Caco-2 (cell line): ENCODE data around the gene THEM4. TPM values are rescaled to one million over a fixed set of nuclear protein-coding genes. Genes with fewer than 3 reads are reported as not detected.
A peak's percentile ranks its signal among the peaks of the same experiment; 100 is the strongest.
"Not testable (repeated sequence)": the region's sequence is repeated elsewhere in the genome, so short reads cannot be mapped to it uniquely, and the experiment has no call there.

Experiments used
- BruUV-seq: library from RNA; stranded (reverse); fragments of 400-500 nt; replicated peaks from 2 replicates; lab custom pipeline; 2021; lab: Mats Ljungman, UMichigan
- CTCF ChIA-PET: fragments of 300-600 bp; sonication (Branson Sonifier 250); formaldehyde crosslinking; loops from one replicate; lab custom pipeline; 2022; ENCODE audit warnings: antibody characterized with exemption; lab: Charles Lee
- POLR2A ChIA-PET: fragments of 300-600 bp; sonication (Branson Sonifier 250); formaldehyde crosslinking; loops from one replicate; lab custom pipeline; 2022; ENCODE audit warnings: antibody characterized with exemption; lab: Charles Lee
- DNase-seq, 2 experiments: peaks; one replicate each; pipeline versions ENCODE4 v3.0.0 to v3.0.0-alpha.2; 2020 to 2022
- H3K27me3 ChIP-seq: replicated peaks from 2 replicates; pipeline ENCODE4 v1.6.0; 2011; ENCODE audit warnings: low read length; ENCODE audit not compliant: control insufficient read depth, insufficient read depth
- H3K36me3 ChIP-seq: 2 replicates; pipeline ENCODE4 v1.5.1; 2011; ENCODE audit warnings: low read length; ENCODE audit not compliant: control insufficient read depth, insufficient read depth
- H3K4me1 ChIP-seq: fragments of 250-450 bp; sonication (Bioruptor Pico); 2 replicates; pipeline ENCODE4 v1.5.1; 2020; ENCODE audit warnings: mild to moderate bottlenecking
- H3K4me3 ChIP-seq: 2 replicates; pipeline ENCODE4 v1.5.1; 2011; ENCODE audit warnings: low read depth, mild to moderate bottlenecking, control low read depth, low read length
- H3K9me3 ChIP-seq: fragments of 250-450 bp; sonication (Bioruptor Pico); 2 replicates; pipeline ENCODE4 v1.5.1; 2020; ENCODE audit warnings: mild to moderate bottlenecking, moderate library complexity
- H3K27ac Mint-ChIP-seq: one replicate; pipeline ENCODE4 v1.8.0; 2022; ENCODE audit warnings: mixed read lengths; ENCODE audit not compliant: unreplicated experiment
- H3K27me3 Mint-ChIP-seq: one replicate; pipeline ENCODE4 v1.8.0; 2022; ENCODE audit warnings: mixed read lengths; ENCODE audit not compliant: insufficient read depth, unreplicated experiment
- H3K36me3 Mint-ChIP-seq: one replicate; pipeline ENCODE4 v1.8.0; 2022; ENCODE audit warnings: mild to moderate bottlenecking, mixed read lengths; ENCODE audit not compliant: insufficient read depth, unreplicated experiment
- H3K4me1 Mint-ChIP-seq: one replicate; pipeline ENCODE4 v1.8.0; 2022; ENCODE audit warnings: low read depth, mixed read lengths; ENCODE audit not compliant: unreplicated experiment
- H3K4me3 Mint-ChIP-seq: one replicate; pipeline ENCODE4 v1.8.0; 2022; ENCODE audit warnings: mild to moderate bottlenecking, moderate library complexity, mixed read lengths; ENCODE audit not compliant: unreplicated experiment
- H3K9me3 Mint-ChIP-seq: one replicate; pipeline ENCODE4 v1.8.0; 2022; ENCODE audit warnings: mixed read lengths; ENCODE audit not compliant: unreplicated experiment
- CTCF ChIP-seq, 2 experiments: fragments of 200-600 bp in 1 of 2; IDR thresholded peaks; 1 replicate in 1 of 2; 2 replicates in 1 of 2; pipeline versions ENCODE4 v1.5.1 to v1.8.0; 2011 to 2022; ENCODE audit warnings: antibody characterized with exemption in 1 of 2, control low read depth in 1 of 2, inconsistent platforms in 1 of 2, low read depth in 1 of 2, low read length in 1 of 2, mild to moderate bottlenecking in 1 of 2, moderate library complexity in 1 of 2; ENCODE audit not compliant: insufficient read depth in 1 of 2, severe bottlenecking in 1 of 2, unreplicated experiment in 1 of 2
- intact Hi-C: fragments of 100-400 bp; cut with micrococcal nuclease; formaldehyde crosslinking; loops from one replicate; pipeline ENCODE4 v1.10.0; 2022; ENCODE audit not compliant: unreplicated experiment
- total RNA-seq: library from RNA; stranded (reverse); gene quantifications from 2 replicates; pipeline ENCODE4 v1.2.3, GENCODE V29; 2022

THEM4 gene
- total RNA-seq, 1 experiment from 2014 or later: 9.5 TPM

- peak in 1 of 2 experiments; percentile 40 for DNase-seq
- Mint-ChIP-seq H3K4me3 (no peak overlapping the region), H3K27me3 (no peaks in the 10 kb centered on the region), H3K27ac (peak overlapping the region; percentile 42), H3K9me3 (peaks cover 35% of the 10 kb centered on the region), H3K4me1 (peaks cover 4% of the 10 kb centered on the region), H3K36me3 (peaks cover 23% of the 10 kb centered on the region)
- H3K4me1 ChIP-seq: no peaks in the 10 kb centered on the region
- no TSS peak for BruUV-seq
- H3K4me3 ChIP-seq: no peak overlapping the region
- intact Hi-C loops: no loop called here
- ChIA-PET CTCF (no interaction called here), POLR2A (no interaction called here)
- H3K9me3 ChIP-seq: peaks cover 15% of the 10 kb centered on the region
- TF ChIP-seq CTCF (IDR thresholded peaks at IDR 0.05; ENCODE audit: insufficient read depth in 1 of 2, low read depth in 1 of 2, low read length in 1 of 2, severe bottlenecking in 1 of 2, unreplicated experiment in 1 of 2): no peak
- no peaks in the 10 kb centered on the region for H3K27me3 ChIP-seq
- no peaks in the 10 kb centered on the region for H3K36me3 ChIP-seq
Measured at GRCh38 chr1:151907363-151908139, 1.8 kb downstream of the THEM4 start.

GRCh38 chr1:151906324-151906645 lies 3.0 kb downstream of the THEM4 start:
- Mint-ChIP-seq H3K36me3 (peaks cover 23% of the 10 kb centered on the region), H3K9me3 (peaks cover 43% of the 10 kb centered on the region)
- H3K27me3 Mint-ChIP-seq, CTCF ChIA-PET, H3K4me1 ChIP-seq, H3K4me1 Mint-ChIP-seq, H3K4me3 ChIP-seq, intact Hi-C loops, H3K27me3 ChIP-seq, DNase-seq, H3K4me3 Mint-ChIP-seq, BruUV-seq, H3K27ac Mint-ChIP-seq, POLR2A ChIA-PET, H3K36me3 ChIP-seq: not testable (repeated sequence)
- H3K9me3 ChIP-seq: peaks cover 26% of the 10 kb centered on the region

GRCh38 chr1:151905443-151906323 lies 3.6 kb downstream of the THEM4 start:
- H3K4me3 ChIP-seq, intact Hi-C loops, H3K36me3 ChIP-seq, BruUV-seq, H3K27me3 ChIP-seq, CTCF ChIA-PET, H3K27me3 Mint-ChIP-seq, POLR2A ChIA-PET, H3K4me1 ChIP-seq, H3K4me1 Mint-ChIP-seq: not testable (repeated sequence)
- peak in 1 of 2 experiments; percentile 51 for DNase-seq
- peaks cover 32% of the 10 kb centered on the region for H3K9me3 ChIP-seq
- H3K4me3 Mint-ChIP-seq: peak overlapping the region; percentile 31
- H3K27ac Mint-ChIP-seq: peak overlapping the region; percentile 73
- peaks cover 23% of the 10 kb centered on the region for H3K36me3 Mint-ChIP-seq
- peaks cover 45% of the 10 kb centered on the region for H3K9me3 Mint-ChIP-seq

GRCh38 chr1:151905070-151905442 lies 4.3 kb downstream of the THEM4 start:
- Mint-ChIP-seq H3K4me1 (peaks cover 4% of the 10 kb centered on the region), H3K36me3 (peaks cover 28% of the 10 kb centered on the region), H3K4me3 (no peak overlapping the region), H3K27me3 (no peaks in the 10 kb centered on the region), H3K9me3 (peaks cover 52% of the 10 kb centered on the region), H3K27ac (no peak overlapping the region)
- intact Hi-C loops: no loop called here
- BruUV-seq: no TSS peak
- CTCF ChIA-PET: no interaction called here
- TF ChIP-seq CTCF (IDR thresholded peaks at IDR 0.05; ENCODE audit: insufficient read depth in 1 of 2, low read depth in 1 of 2, low read length in 1 of 2, severe bottlenecking in 1 of 2, unreplicated experiment in 1 of 2): no peak
- Histone ChIP-seq H3K36me3 (no peaks in the 10 kb centered on the region), H3K9me3 (peaks cover 36% of the 10 kb centered on the region), H3K27me3 (no peaks in the 10 kb centered on the region), H3K4me3 (no peak overlapping the region), H3K4me1 (no peaks in the 10 kb centered on the region)
- POLR2A ChIA-PET: no interaction called here
- no peak for DNase-seq
